Testis (tissue), 2 donors: Measurements from ENCODE around the gene HHATL.

Source experiments
- POLR2A ChIP-seq: fragments of 450-650 bp; IDR thresholded peaks from one replicate; pipeline ENCODE4 v1.6.1; 2017; ENCODE audit warnings: antibody characterized with exemption, mild to moderate bottlenecking, moderate library complexity
- TF ChIP-seq, protein P1 (sequence below), 3 experiments: fragments of 450-650 bp in 2 of 3; fragments of 200-600 bp in 1 of 3; sonication (generic) in 1 of 3; IDR thresholded peaks; one replicate each; pipeline ENCODE4 v1.5.1; 2016 to 2019; ENCODE audit warnings: antibody characterized with exemption in 3 of 3, mild to moderate bottlenecking in 2 of 3, moderate library complexity in 1 of 3

DNA sequence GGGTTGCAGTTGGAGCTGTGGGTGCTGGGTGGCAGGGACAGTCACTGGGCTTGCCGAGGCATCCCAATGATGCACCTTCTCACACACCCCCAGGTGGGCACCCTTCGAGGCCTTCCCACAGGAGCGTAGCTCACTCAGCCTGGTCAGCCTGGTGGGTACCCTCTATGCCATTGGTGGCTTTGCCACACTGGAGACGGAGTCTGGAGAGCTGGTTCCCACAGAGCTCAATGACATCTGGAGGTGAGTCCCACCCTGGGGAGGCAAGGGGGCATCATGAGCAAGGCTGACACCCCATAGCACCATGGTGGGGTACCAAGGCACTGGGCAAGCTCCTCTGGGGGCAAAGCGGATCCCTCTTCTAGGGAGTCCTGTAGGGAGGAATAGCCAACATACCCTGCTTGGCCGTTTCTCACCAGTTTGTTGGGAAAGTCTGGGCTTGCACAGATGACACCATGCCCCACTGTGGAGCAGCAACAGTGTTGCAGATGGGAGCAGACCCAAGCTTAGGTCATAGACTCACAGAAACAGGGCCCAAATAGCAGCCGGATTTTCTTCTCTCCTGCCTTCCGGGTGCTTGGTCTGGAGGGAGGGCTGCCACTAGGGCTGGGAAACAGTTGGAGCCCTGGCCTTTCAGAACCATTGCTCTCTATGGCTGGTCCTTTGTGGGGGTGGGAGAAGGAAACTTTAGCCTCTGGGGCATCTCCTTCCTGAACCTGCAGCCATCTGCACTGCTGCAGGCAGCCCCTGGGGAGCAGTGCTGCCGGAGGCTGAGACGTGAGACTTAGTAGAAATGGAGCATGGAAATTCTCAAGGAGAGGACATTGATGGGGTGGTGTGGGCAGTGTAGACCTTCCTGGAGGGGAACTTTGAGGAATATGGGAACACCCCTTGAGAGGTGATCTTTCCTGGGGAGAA, 11.6 kb downstream of the HHATL start:
- TF ChIP-seq, protein P1, sequence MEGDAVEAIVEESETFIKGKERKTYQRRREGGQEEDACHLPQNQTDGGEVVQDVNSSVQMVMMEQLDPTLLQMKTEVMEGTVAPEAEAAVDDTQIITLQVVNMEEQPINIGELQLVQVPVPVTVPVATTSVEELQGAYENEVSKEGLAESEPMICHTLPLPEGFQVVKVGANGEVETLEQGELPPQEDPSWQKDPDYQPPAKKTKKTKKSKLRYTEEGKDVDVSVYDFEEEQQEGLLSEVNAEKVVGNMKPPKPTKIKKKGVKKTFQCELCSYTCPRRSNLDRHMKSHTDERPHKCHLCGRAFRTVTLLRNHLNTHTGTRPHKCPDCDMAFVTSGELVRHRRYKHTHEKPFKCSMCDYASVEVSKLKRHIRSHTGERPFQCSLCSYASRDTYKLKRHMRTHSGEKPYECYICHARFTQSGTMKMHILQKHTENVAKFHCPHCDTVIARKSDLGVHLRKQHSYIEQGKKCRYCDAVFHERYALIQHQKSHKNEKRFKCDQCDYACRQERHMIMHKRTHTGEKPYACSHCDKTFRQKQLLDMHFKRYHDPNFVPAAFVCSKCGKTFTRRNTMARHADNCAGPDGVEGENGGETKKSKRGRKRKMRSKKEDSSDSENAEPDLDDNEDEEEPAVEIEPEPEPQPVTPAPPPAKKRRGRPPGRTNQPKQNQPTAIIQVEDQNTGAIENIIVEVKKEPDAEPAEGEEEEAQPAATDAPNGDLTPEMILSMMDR (IDR thresholded peaks at IDR 0.05) = no peak
- no peak for TF ChIP-seq POLR2A
